SK-N-SH (cell line): ENCODE measurements around the gene TECR. TPM values are rescaled to one million over a fixed set of nuclear protein-coding genes. Genes with fewer than 3 reads are reported as not detected.

Source experiments
- CTCF ChIA-PET: fragments of 300-600, 350-600 bp; formaldehyde crosslinking; extraction: SDS; loops from one replicate; lab custom pipeline; 2021; lab: Yijun Ruan, JAX
- POLR2A ChIA-PET: fragments of 350-600 bp; sonication (Branson Sonifier 250); formaldehyde crosslinking; extraction: SDS; loops from one replicate; lab custom pipeline; 2020; ENCODE audit warnings: antibody characterized with exemption, inconsistent platforms; lab: Yijun Ruan, JAX
- DNase-seq: peaks from one replicate; pipeline ENCODE4 v3.0.0; 2012
- H2AFZ ChIP-seq: fragments of 200-600 bp; sonication (generic); 2 replicates; pipeline ENCODE4 v1.8.1; 2016; ENCODE audit warnings: antibody characterized with exemption, mild to moderate bottlenecking, low read depth
- H3F3A ChIP-seq: fragments of 200-600 bp; sonication (generic); replicated peaks from 2 replicates; pipeline ENCODE3; 2016; ENCODE audit warnings: antibody characterized with exemption, mild to moderate bottlenecking; ENCODE audit not compliant: insufficient read depth
- H3K27ac ChIP-seq, 2 experiments: fragments of 200-500 bp in 1 of 2; fragments of 200-600 bp in 1 of 2; sonication (Bioruptor generic) in 1 of 2; sonication (generic), shearing (Covaris generic) in 1 of 2; 2 replicates each; pipeline versions ENCODE4 v1.5.1 to v1.6.1; 2014 to 2016; ENCODE audit warnings: low read depth in 2 of 2, inconsistent platforms in 1 of 2, low read length in 1 of 2, mild to moderate bottlenecking in 1 of 2, mixed read lengths in 1 of 2
- H3K27me3 ChIP-seq: fragments of 200-600 bp; sonication (generic), shearing (Covaris generic); 2 replicates; pipeline ENCODE4 v1.6.1; 2016; ENCODE audit warnings: mixed run types; ENCODE audit not compliant: insufficient read depth
- H3K36me3 ChIP-seq, 2 experiments: fragments of 200-500 bp in 1 of 2; fragments of 200-600 bp in 1 of 2; sonication (Bioruptor generic) in 1 of 2; sonication (generic) in 1 of 2; replicated peaks in 1 of 2; 2 replicates each; pipeline versions ENCODE3 to v1.5.1; 2014 to 2016; ENCODE audit warnings: low read length in 1 of 2, mild to moderate bottlenecking in 1 of 2; ENCODE audit not compliant: insufficient read depth in 2 of 2, control insufficient read depth in 1 of 2
- H3K4me1 ChIP-seq, 2 experiments: fragments of 200-500 bp in 1 of 2; fragments of 200-600 bp in 1 of 2; sonication (Bioruptor generic) in 1 of 2; sonication (generic), shearing (Covaris generic) in 1 of 2; 2 replicates each; pipeline versions ENCODE4 v1.5.1 to v1.6.1; 2014 to 2016; ENCODE audit warnings: low read depth in 1 of 2, low read length in 1 of 2, mixed run types in 1 of 2; ENCODE audit not compliant: insufficient read depth in 2 of 2, control insufficient read depth in 1 of 2
- H3K4me2 ChIP-seq: fragments of 200-600 bp; sonication (generic), shearing (Covaris generic); 2 replicates; pipeline ENCODE4 v1.6.1; 2017; ENCODE audit warnings: mixed run types
- H3K4me3 ChIP-seq, 2 experiments: fragments of 200-500 bp in 1 of 2; fragments of 200-600 bp in 1 of 2; sonication (Bioruptor generic) in 1 of 2; sonication (generic), shearing (Covaris generic) in 1 of 2; 2 replicates each; pipeline versions ENCODE4 v1.5.1 to v1.8.1; 2014 to 2016; ENCODE audit warnings: low read depth in 2 of 2, inconsistent platforms in 1 of 2, low read length in 1 of 2, mild to moderate bottlenecking in 1 of 2, mixed read lengths in 1 of 2, moderate library complexity in 1 of 2
- H3K79me2 ChIP-seq: fragments of 200-600 bp; sonication (generic); 2 replicates; pipeline ENCODE4 v1.8.1; 2017; ENCODE audit warnings: mild to moderate bottlenecking; ENCODE audit not compliant: insufficient read depth
- H3K9ac ChIP-seq: fragments of 200-600 bp; sonication (generic); 2 replicates; pipeline ENCODE4 v1.6.1; 2017; ENCODE audit warnings: mixed run types
- H3K9me2 ChIP-seq: fragments of 200-600 bp; sonication (generic); 2 replicates; pipeline ENCODE4 v1.6.1; 2017; ENCODE audit warnings: mixed run types
- H3K9me3 ChIP-seq: fragments of 200-600 bp; sonication (generic); 2 replicates; pipeline ENCODE4 v1.6.1; 2017; ENCODE audit warnings: mixed run types, mild to moderate bottlenecking, moderate library complexity
- H4K20me1 ChIP-seq: fragments of 200-600 bp; sonication (generic); 2 replicates; pipeline ENCODE4 v1.6.1; 2017; ENCODE audit warnings: mild to moderate bottlenecking, mixed run types; ENCODE audit not compliant: insufficient read depth
- FOXJ3 ChIP-seq: sonication (generic); formaldehyde crosslinking; IDR thresholded peaks from 2 replicates; pipeline ENCODE4 v1.5.1; 2020; ENCODE audit warnings: mild to moderate bottlenecking, missing genetic modification reagents
- JUND ChIP-seq: IDR thresholded peaks from 2 replicates; pipeline ENCODE4 v1.4.0; 2012
- MEF2A ChIP-seq: IDR thresholded peaks from 2 replicates; pipeline ENCODE4 v1.4.0; 2012; ENCODE audit warnings: low read depth, borderline replicate concordance
- MXI1 ChIP-seq: IDR thresholded peaks from 2 replicates; pipeline ENCODE4 v1.6.1; 2012; ENCODE audit warnings: mild to moderate bottlenecking, low read depth, low read length, improper control_type of control experiment
- NFIC ChIP-seq: IDR thresholded peaks from 2 replicates; pipeline ENCODE4 v1.4.0; 2012; ENCODE audit warnings: borderline replicate concordance
- RAD21 ChIP-seq: IDR thresholded peaks from 2 replicates; pipeline ENCODE4 v1.6.1; 2012; ENCODE audit warnings: mild to moderate bottlenecking, low read length
- SIN3A ChIP-seq: IDR thresholded peaks from 2 replicates; pipeline ENCODE4 v1.6.1; 2012; ENCODE audit warnings: low read depth, mild to moderate bottlenecking, low read length, moderate library complexity, borderline replicate concordance
- SMC3 ChIP-seq: IDR thresholded peaks from 2 replicates; pipeline ENCODE4 v1.6.1; 2012; ENCODE audit warnings: low read depth, low read length, improper control_type of control experiment
- TAF1 ChIP-seq: IDR thresholded peaks from 2 replicates; pipeline ENCODE4 v1.6.1; 2012; ENCODE audit warnings: low read depth, mild to moderate bottlenecking, low read length, moderate library complexity, borderline replicate concordance
- TCF12 ChIP-seq: IDR thresholded peaks from 2 replicates; pipeline ENCODE4 v1.4.0; 2012
- WGBS: methylation state at CpG from one replicate; pipeline ENCODE4 v1.1.6; 2017; ENCODE audit warnings: low lambda C conversion rate; 5-methylcytosine and 5-hydroxymethylcytosine counted together
- polyA plus RNA-seq, 3 experiments: library from polyadenylated mRNA; depleted of rRNA; stranded (reverse); fragments of >200 nt; gene quantifications; 2 replicates each; pipeline ENCODE4 v1.2.3, GENCODE V29; 2012
- TF ChIP-seq, protein P1 (sequence below): fragments of 150-350 bp; IDR thresholded peaks from 2 replicates; pipeline ENCODE4 v1.6.1; 2017; ENCODE audit warnings: antibody characterized with exemption, low read length, low read depth, borderline replicate concordance
- TF ChIP-seq, protein P2 (sequence below): fragments of 200-600 bp; sonication (generic); IDR thresholded peaks from 2 replicates; pipeline ENCODE4 v1.6.1; 2017; ENCODE audit warnings: antibody characterized with exemption, mild to moderate bottlenecking, moderate library complexity
- TF ChIP-seq, protein P3 (sequence below): IDR thresholded peaks from 2 replicates; pipeline ENCODE4 v1.6.1; 2012; ENCODE audit warnings: mild to moderate bottlenecking, low read depth, low read length, moderate library complexity
- TF ChIP-seq, protein P4 (sequence below): IDR thresholded peaks from 2 replicates; pipeline ENCODE4; 2012

TECR gene
- polyA plus RNA-seq, 1 of the 3 experiments (the other 2 are of a cell fraction) = 110 TPM

DNA sequence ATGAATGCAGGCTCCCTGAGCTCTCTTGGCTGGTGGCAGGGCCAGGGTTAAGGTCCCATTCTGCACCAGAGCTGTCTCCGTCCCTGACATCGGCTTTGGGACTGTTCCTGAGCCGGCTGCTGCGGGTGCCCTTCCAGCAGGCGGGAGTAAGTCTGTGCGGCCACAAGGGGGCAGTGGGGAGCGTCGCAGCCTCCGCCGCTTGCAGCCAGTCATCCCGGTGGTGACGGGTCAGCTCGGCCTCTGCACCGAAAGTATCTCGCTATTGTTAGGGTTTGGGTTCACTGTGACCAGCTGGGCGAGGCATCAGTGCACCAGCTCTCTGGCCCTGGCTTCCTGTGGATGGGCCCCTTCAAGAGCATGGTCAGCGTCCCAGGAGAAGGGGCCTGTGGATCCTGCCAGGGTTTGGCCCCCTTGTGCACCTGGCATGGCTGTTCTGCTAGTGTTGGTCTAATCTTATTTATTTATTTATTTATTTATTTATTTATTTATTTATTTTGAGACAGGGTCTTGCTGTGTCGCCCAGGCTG is 27.3 kb downstream of the TECR start:
- Histone ChIP-seq H3K27ac (no peak overlapping the region; a peak in 1 of 4 replicates), H3K9ac (no peak overlapping the region)

More for the DNA sequence above, 27.3 kb downstream of the TECR start:
- POLR2A ChIA-PET = interaction anchor here (1.2 kb wide), 2 partner anchors 38 to 39 kb away, joined by 3 to 4 read pairs; partner anchors contain the start of gene DNAJB1
- peak; percentile 94 for DNase-seq
- H3K79me2 ChIP-seq = peaks cover 15% of the 10 kb centered on the region
- H2AFZ ChIP-seq = no peak overlapping the region
- H4K20me1 ChIP-seq = no peaks in the 10 kb centered on the region; the same call in 1 of the 2 replicates
- peak; percentile 45 for TF ChIP-seq RAD21
- TF ChIP-seq SMC3 = peak; percentile 44
- TF ChIP-seq JUND = no peak
- TF ChIP-seq, protein P1, sequence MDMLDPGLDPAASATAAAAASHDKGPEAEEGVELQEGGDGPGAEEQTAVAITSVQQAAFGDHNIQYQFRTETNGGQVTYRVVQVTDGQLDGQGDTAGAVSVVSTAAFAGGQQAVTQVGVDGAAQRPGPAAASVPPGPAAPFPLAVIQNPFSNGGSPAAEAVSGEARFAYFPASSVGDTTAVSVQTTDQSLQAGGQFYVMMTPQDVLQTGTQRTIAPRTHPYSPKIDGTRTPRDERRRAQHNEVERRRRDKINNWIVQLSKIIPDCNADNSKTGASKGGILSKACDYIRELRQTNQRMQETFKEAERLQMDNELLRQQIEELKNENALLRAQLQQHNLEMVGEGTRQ = no peak
- no peak for TF ChIP-seq MXI1
- TF ChIP-seq, protein P2, sequence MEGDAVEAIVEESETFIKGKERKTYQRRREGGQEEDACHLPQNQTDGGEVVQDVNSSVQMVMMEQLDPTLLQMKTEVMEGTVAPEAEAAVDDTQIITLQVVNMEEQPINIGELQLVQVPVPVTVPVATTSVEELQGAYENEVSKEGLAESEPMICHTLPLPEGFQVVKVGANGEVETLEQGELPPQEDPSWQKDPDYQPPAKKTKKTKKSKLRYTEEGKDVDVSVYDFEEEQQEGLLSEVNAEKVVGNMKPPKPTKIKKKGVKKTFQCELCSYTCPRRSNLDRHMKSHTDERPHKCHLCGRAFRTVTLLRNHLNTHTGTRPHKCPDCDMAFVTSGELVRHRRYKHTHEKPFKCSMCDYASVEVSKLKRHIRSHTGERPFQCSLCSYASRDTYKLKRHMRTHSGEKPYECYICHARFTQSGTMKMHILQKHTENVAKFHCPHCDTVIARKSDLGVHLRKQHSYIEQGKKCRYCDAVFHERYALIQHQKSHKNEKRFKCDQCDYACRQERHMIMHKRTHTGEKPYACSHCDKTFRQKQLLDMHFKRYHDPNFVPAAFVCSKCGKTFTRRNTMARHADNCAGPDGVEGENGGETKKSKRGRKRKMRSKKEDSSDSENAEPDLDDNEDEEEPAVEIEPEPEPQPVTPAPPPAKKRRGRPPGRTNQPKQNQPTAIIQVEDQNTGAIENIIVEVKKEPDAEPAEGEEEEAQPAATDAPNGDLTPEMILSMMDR = peak; percentile 93
- no peak for TF ChIP-seq MEF2A
- TF ChIP-seq NFIC = no peak
- TF ChIP-seq, protein P3, sequence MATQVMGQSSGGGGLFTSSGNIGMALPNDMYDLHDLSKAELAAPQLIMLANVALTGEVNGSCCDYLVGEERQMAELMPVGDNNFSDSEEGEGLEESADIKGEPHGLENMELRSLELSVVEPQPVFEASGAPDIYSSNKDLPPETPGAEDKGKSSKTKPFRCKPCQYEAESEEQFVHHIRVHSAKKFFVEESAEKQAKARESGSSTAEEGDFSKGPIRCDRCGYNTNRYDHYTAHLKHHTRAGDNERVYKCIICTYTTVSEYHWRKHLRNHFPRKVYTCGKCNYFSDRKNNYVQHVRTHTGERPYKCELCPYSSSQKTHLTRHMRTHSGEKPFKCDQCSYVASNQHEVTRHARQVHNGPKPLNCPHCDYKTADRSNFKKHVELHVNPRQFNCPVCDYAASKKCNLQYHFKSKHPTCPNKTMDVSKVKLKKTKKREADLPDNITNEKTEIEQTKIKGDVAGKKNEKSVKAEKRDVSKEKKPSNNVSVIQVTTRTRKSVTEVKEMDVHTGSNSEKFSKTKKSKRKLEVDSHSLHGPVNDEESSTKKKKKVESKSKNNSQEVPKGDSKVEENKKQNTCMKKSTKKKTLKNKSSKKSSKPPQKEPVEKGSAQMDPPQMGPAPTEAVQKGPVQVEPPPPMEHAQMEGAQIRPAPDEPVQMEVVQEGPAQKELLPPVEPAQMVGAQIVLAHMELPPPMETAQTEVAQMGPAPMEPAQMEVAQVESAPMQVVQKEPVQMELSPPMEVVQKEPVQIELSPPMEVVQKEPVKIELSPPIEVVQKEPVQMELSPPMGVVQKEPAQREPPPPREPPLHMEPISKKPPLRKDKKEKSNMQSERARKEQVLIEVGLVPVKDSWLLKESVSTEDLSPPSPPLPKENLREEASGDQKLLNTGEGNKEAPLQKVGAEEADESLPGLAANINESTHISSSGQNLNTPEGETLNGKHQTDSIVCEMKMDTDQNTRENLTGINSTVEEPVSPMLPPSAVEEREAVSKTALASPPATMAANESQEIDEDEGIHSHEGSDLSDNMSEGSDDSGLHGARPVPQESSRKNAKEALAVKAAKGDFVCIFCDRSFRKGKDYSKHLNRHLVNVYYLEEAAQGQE = no peak
- TF ChIP-seq TAF1 = no peak
- TF ChIP-seq, protein P4, sequence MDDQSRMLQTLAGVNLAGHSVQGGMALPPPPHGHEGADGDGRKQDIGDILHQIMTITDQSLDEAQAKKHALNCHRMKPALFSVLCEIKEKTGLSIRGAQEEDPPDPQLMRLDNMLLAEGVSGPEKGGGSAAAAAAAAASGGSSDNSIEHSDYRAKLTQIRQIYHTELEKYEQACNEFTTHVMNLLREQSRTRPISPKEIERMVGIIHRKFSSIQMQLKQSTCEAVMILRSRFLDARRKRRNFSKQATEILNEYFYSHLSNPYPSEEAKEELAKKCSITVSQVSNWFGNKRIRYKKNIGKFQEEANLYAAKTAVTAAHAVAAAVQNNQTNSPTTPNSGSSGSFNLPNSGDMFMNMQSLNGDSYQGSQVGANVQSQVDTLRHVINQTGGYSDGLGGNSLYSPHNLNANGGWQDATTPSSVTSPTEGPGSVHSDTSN = no peak
- no peak for TF ChIP-seq SIN3A
- TF ChIP-seq TCF12 = no peak
- TF ChIP-seq FOXJ3 (CRISPR knock-in tag) = no peak
- peak overlapping the region; percentile 48; the same call in 1 of the 2 replicates for H3K4me2 ChIP-seq
- H3K9me2 ChIP-seq = no peaks in the 10 kb centered on the region
- H3K9me3 ChIP-seq = no peaks in the 10 kb centered on the region
- peak overlapping the region in 1 of 2 experiments; percentile 42; a peak in 1 of 4 replicates for H3K4me3 ChIP-seq
- no peaks in the 10 kb centered on the region for H3F3A ChIP-seq
- H3K4me1 ChIP-seq = peaks cover 0 to 15% of the 10 kb centered on the region in 2 experiments; a peak in 1 of 4 replicates
- CTCF ChIA-PET = interaction anchor here (0.6 to 4.0 kb wide), 17 partner anchors 9 to 159 kb away, joined by 3 to 60 read pairs (median 6); partner anchors contain the start of genes DNAJB1, NDUFB7, TECR and ZNF333
- no peaks in the 10 kb centered on the region for H3K36me3 ChIP-seq
- H3K27me3 ChIP-seq = no peaks in the 10 kb centered on the region
- WGBS = 45% methylated on average over 4 of the region's 18 CpGs
